GM18517 (cell line): ENCODE data around the gene HSD17B2.

Source experiments
- ATAC-seq: cut with Tn5 transposase; IDR thresholded peaks from one replicate; pipeline ENCODE4 v1.9.1; 2021; ENCODE audit warnings: mild to moderate bottlenecking, moderate library complexity; ENCODE audit not compliant: unreplicated experiment

The HSD17B2 gene

DNA sequence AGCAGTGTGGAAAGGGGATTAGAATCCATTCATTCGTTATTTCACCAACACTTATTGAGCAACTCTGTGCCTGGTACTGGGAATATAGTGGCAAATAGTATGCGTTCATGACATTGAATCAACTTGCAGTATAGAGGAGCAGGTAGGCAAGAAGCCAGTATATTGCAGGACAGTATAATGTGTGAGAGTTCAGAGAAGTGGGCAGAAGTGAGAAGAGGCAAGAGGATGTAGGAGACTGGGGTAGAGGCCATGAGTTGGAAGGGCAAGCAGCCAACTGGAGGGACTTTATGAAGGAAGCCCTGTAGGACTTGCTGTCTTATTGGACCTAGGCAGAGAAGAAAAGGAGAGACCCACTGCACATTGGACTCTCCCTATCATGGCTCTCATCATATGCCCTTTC lies 12.3 kb downstream of the HSD17B2 start:
- ATAC-seq = no peak

DNA sequence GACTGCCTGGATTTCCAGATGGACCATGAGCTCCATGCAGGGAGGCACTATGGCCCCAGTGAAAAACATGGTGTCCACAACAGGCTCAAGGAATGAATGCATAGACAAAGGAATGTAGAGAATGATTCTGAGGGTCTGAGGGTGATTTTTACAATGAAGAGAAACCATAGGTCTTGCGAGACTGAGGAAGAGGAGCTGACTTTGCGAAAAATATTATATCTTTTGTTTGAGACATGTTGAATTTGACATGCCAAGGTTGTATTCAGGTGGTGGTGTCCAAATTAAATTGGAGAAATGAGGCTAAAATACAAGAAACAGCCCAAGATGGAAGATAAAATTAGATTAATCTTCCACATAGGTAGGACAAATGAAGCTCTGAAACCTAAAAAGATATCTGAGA lies 12.7 kb downstream of the HSD17B2 start:
- ATAC-seq = no peak

DNA sequence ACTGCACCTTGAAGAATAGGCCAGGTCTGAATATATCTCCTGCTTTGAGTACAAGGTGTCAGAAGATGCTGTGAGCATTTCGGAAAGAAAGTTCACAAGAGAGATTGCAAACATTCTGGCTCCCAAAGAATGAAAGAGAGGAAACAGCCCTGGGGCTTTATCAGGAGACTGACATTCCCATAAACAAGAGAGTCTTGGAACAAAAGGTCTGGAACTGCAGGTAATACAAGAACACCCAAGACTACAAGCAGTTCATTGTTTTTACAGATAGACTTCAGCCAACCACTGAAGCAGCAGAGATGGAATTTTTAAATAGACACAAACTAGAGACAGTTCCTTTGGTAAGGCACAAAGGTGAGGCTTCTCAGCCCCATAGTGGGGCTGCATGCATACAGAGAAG lies 14.4 kb downstream of the HSD17B2 start:
- ATAC-seq = no peak

GRCh38 chr16:82050506-82050905 lies 15.5 kb downstream of the HSD17B2 start:
- ATAC-seq = no peak

DNA sequence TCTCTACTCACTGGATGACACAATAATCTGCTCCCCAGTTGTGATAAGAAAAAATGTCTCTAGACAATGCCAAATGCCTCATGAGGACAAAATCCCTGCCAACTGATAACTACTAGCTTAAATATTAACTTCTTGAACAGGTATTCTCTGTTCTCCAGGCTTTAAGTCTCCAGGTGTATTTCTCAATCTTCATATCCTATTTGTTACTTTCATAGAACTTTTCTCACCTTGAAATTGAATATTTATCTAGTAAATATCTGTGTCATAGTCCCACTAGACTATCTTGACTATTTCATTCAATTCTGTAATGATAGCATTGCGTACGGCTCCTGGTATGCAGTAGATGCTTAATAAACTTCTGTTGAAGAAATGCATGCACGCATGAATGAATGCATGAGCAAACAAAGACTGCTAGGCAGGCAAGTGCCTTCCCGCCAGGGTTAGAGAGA lies 15.9 kb downstream of the HSD17B2 start:
- no peak for ATAC-seq

DNA sequence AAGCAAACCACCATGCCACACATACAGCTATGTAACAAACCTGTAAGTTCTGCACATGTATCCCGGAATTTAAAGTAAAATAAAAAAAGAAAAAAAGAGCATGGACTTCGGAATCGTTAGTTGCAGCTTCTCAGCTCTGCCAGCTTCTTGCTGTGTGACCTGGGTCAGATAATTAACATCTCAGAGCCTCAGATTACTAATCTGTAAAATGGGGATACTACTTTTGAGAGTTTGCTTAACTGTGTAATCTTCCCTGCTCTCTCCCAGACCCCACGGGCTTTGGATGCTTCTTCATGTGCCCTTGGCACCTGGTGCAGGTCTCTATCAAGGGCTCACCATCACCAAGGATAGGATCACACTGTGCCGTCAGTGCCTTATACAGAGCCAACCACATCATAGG lies 16.6 kb downstream of the HSD17B2 start:
- ATAC-seq = no peak

DNA sequence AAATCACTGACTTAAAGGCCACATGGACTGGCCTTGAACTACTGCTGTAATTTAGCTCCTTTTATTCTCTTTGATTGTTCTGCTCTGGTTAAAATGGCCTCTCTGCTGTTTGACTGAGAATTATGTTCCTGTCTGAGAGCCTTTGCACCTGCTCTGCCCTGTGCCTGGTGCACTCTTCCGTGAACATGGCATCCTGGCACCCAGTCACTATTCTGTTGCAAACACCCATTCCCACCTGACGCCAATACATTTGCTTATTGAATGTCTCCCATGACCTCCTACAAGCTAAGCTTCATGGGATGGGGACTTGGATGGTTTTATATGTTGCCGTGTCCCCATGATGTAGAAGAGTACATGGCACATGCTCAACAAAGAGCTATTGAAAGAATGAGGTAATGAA lies 20.1 kb downstream of the HSD17B2 start:
- ATAC-seq = no peak

- no peak for ATAC-seq
These were observed 20.9 kb downstream of the HSD17B2 start for GRCh38 chr16:82055728-82056549.

GRCh38 chr16:82056550-82056896 lies 21.5 kb downstream of the HSD17B2 start:
- ATAC-seq = no peak

GRCh38 chr16:82059161-82059982 lies 24.3 kb downstream of the HSD17B2 start:
- ATAC-seq = no peak

DNA sequence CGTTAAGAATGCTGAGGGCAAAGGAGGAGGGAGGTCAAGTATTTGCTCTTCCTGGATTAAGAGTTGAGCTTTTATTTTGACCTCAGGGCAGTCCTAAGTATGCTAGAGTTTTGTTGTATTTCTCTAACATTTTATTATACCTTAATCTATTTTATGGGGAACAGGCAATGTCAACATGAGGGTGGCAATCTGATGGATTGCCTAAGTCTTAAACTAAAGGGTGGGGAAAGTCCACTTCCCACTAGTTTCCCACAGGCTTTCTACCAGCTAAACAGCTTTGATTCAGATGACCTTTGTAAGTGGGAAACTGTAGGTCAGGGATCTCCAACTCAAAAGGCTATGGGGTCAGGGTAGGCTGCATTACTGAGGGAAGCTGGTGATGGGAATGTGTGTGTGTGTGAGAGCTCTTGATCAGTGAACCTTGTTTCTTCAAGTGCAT lies 24.9 kb downstream of the HSD17B2 start:
- ATAC-seq = no peak

GRCh38 chr16:82061861-82062525 lies 26.9 kb downstream of the HSD17B2 start:
- ATAC-seq = no peak

- ATAC-seq = no peak
These were observed 27.6 kb downstream of the HSD17B2 start for GRCh38 chr16:82062645-82063058.

DNA sequence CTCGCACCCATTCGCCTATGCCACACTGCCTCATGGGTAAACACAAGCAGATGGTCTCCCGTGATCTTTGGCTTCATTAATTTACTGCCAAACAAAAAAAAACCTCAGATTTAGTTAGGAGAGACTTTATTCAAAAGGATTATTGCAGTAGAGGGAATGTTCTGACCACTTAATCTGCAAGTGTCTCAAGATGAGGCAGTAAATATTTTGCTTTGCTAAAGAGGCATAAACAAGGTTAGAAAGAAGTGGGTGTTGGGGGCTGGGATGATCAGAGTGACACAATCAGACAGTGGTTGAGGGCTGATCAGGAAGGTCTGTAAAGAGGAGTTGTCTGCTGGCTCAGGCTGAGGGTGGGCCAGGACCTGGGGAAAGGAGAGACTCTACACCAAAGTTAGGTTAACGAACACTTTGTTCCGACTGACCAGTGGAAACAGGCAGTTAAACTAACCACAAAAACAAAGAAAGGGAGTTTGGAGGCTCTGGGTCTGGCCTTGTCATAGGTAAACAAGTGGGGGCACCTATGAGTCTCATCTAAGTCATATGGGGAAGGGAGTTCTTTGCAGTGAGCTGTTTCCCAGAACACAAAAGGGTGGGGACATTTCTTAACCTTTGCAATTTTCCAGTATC lies 28.5 kb downstream of the HSD17B2 start:
- no peak for ATAC-seq

GRCh38 chr16:82067042-82067803 lies 32.2 kb downstream of the HSD17B2 start:
- no peak for ATAC-seq

DNA sequence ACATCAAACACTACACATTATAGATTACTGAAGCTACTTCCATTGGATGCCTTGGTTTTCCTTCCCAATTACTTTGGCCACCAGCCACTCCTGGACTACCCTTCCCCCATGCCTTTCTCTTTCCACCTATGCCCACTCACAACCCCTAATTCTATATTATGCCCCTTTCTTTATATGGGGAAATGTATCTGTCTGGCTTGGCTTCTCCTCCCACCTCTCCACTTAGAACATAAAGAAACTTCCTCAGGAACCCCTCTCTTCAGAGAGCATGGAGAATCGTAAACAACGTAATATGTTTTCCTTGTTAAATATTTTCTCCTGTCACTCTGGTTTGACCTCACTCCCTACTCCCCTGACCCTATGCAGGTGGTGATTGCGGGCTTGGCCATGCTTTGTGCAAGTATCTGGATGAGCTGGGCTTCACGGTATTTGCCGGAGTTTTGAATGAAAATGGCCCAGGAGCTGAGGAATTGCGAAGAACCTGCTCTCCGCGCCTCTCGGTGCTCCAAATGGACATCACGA lies 32.8 kb downstream of the HSD17B2 start:
- ATAC-seq = no peak

DNA sequence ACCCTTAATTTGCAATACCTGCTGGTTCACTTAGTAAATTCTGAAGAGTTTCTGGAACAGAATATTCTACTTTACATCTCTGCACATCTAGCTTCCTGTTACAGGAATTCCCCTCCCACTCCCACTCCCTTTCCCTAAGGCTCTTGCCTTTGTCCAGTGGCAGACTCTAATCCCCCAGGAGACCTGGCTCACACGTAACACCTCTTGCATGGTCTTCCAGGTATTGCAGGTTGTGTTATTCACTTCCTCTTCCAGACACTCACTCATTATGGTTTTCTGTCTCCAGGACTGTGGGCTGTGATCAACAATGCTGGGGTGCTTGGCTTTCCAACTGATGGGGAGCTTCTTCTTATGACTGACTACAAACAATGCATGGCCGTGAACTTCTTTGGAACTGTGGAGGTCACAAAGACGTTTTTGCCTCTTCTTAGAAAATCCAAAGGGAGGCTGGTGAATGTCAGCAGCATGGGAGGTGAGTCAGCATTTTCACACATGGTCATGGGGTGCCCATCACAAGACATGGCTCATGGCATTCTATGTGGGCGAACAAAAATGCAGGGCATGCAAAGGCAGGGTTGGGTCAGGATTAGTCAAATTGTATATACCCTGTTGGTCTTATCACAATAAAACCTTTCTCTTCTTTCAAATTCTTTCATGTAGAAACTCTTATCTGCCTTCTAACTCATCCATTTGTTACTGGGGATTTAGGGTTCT lies 35.8 kb downstream of the HSD17B2 start:
- ATAC-seq = no peak

GRCh38 chr16:82071421-82071820 lies 36.4 kb downstream of the HSD17B2 start:
- no peak for ATAC-seq

DNA sequence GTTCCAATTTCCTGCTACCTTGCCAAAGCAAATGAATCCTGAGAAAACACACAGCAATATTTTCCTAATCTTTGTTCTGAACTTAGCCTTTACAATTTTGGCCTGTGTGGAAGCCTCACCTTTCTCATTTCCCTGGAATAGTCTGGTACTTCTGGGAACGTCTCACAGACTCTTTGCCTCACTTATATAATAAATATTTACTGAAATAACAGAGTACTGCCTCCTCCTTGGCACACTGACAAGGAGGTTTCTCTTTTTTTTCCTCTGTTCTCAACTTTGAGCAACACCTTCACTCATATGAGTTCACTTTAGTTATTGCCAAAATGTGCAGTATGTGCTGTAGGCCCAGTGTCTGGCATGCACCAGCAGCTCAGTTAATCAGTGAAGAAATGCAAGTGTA lies 37.3 kb downstream of the HSD17B2 start:
- ATAC-seq = no peak
